ENCODE measurements around the gene SPX. TPM values are rescaled to one million over a fixed set of nuclear protein-coding genes. Genes with fewer than 3 reads are reported as not detected.

Gene SPX, protein sequence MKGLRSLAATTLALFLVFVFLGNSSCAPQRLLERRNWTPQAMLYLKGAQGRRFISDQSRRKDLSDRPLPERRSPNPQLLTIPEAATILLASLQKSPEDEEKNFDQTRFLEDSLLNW
- not detected for total RNA-seq

DNA sequence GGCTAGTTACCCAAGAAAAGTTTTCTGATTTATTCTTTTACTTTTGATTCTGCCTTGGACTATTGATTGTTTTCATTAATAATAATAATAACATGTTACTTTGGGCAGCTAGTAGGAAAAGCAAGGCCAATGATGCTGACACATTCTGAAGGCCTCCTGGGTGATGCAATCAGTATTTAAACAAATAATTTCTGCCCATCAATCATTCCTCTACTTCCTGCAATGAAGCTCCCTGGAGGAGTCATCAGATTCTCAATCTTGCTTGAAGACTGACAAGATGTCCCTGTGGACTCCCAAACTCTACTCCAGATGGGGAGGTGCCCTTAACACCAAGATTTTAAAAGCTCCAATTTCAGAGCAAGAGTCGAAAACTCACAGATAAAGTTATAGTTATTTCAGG lies at the start of gene SPX:
SPX (plus strand) TSS at position 244 of the 400 bp plus-strand sequence. CDS start 177 bp downstream, outside the sequence.
- H3K9me3 ChIP-seq: peaks cover 0 to 4% of the 10 kb centered on the region in 2 donors
- no peak for DNase-seq (ENCODE audit: low spot score in 2 of 2)
- peak within 1 kb of the TSS in 1 of 2 donors; percentile 80 for H3K4me3 ChIP-seq
- H3K36me3 ChIP-seq: no peaks in the 10 kb centered on the region
- H3K27ac ChIP-seq: no peak within 1 kb of the TSS
- TF ChIP-seq CTCF (IDR thresholded peaks at IDR 0.05): no peak
- intact Hi-C loops (cut with DNase I): no loop called here
- H3K4me1 ChIP-seq: no peaks in the 10 kb centered on the region
- no peaks in the 10 kb centered on the region for H3K27me3 ChIP-seq

DNA sequence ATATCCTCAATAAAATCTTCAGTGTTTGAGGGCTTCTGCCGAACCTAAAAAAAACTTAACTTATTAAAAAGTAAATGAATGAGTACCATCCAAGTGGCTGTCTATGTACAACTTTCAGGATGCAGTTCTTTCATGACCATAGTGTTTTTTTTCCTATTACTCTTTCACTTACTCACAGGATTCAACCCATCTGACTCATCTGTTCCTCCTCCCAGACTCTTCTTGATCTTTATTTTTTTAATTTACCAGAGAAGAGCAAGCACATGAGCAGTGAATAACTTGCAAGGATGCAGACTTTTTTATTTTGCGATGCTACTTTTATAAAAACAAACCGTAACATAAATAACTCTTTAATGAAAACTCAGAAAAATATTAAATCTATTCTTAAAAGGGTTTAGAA lies 49.1 kb upstream of the SPX start:
- no peaks in the 10 kb centered on the region for H3K27me3 ChIP-seq
- intact Hi-C loops (cut with DNase I): no loop called here
- peaks cover 67 to 81% of the 10 kb centered on the region in 2 donors for H3K36me3 ChIP-seq
- H3K27ac ChIP-seq: no peak overlapping the region
- no peak for DNase-seq (ENCODE audit: low spot score in 2 of 2)
- H3K4me1 ChIP-seq: no peaks in the 10 kb centered on the region
- TF ChIP-seq CTCF (IDR thresholded peaks at IDR 0.05): no peak
- H3K4me3 ChIP-seq: no peak overlapping the region
- no peaks in the 10 kb centered on the region for H3K9me3 ChIP-seq

DNA sequence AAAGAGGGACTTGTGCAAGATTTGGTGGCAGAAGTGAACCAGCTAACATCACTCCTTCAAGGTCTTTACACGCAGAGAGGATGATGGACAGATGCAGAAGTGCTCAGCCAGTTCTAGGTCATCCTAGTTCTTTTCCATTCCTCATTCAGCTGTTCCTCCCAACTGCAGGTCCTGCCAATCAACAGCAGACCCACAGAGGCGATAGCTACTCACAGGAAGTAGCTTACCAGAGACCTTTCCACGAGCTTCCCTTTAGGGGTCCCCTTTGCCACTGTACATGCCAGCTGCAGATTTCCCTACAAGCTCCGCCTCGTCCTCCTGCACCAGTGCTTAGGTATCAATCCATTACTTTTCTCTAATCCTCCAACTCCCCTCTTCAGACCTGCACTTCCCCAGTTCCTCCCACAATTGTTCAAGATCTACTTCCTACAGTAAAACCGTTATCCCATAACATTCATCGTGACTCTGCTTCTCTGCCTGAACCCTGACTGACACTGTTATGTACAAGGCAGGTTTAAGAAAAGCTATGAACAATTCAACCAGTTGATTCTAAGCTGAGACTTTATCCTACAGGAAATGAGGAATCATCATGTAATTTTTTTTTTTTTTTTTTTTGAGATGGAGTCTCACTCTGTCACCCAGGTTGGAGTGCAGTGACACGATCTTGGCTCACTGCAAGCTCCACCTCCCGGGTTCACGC lies 47.2 kb upstream of the SPX start:
- H3K4me1 ChIP-seq: no peaks in the 10 kb centered on the region
- H3K27me3 ChIP-seq: no peaks in the 10 kb centered on the region
- H3K27ac ChIP-seq: no peak overlapping the region
- H3K4me3 ChIP-seq: no peak overlapping the region
- H3K9me3 ChIP-seq: no peaks in the 10 kb centered on the region
- intact Hi-C loops (cut with DNase I): no loop called here
- H3K36me3 ChIP-seq: peaks cover 74 to 81% of the 10 kb centered on the region in 2 donors
- no peak for TF ChIP-seq CTCF (IDR thresholded peaks at IDR 0.05)
- DNase-seq (ENCODE audit: low spot score in 2 of 2): no peak

GRCh38 chr12:21483531-21483930 lies 42.6 kb upstream of the SPX start:
- TF ChIP-seq CTCF (IDR thresholded peaks at IDR 0.05): no peak
- Histone ChIP-seq H3K4me1 (no peaks in the 10 kb centered on the region), H3K27me3 (no peaks in the 10 kb centered on the region), H3K36me3 (peaks cover 44 to 53% of the 10 kb centered on the region in 2 donors), H3K9me3 (no peaks in the 10 kb centered on the region), H3K4me3 (no peak overlapping the region), H3K27ac (no peak overlapping the region)
- no peak for DNase-seq (ENCODE audit: low spot score in 2 of 2)
- intact Hi-C loops (cut with DNase I): no loop called here

GRCh38 chr12:21485998-21486397 lies 40.1 kb upstream of the SPX start:
- Histone ChIP-seq H3K27me3 (no peaks in the 10 kb centered on the region), H3K36me3 (peaks cover 29 to 55% of the 10 kb centered on the region in 2 donors)

More at GRCh38 chr12:21485998-21486397, 40.1 kb upstream of the SPX start:
- no peak overlapping the region for H3K4me3 ChIP-seq
- H3K4me1 ChIP-seq: no peaks in the 10 kb centered on the region
- H3K9me3 ChIP-seq: no peaks in the 10 kb centered on the region
- DNase-seq (ENCODE audit: low spot score in 2 of 2): no peak
- TF ChIP-seq CTCF (IDR thresholded peaks at IDR 0.05): no peak
- intact Hi-C loops (cut with DNase I): no loop called here
- no peak overlapping the region for H3K27ac ChIP-seq
